GM12878 (cell line): ENCODE measurements around the gene ULK4. TPM values are rescaled to one million over a fixed set of nuclear protein-coding genes. Genes with fewer than 3 reads are reported as not detected.

Source experiments
- ATAC-seq: fragments of 200-7000 bp; cut with Tn5 transposase; 3 replicates; pipeline ENCODE4 v1.9.1; 2020; ENCODE audit warnings: mild to moderate bottlenecking, moderate library complexity
- BruUV-seq: library from RNA; stranded (reverse); fragments of 400-500 nt; replicated peaks from 2 replicates; lab custom pipeline; 2021; lab: Mats Ljungman, UMichigan
- CTCF ChIA-PET: fragments of 300-600 bp; sonication (Branson Sonifier 250); formaldehyde crosslinking; extraction: SDS; loops from one replicate; lab custom pipeline; 2021; ENCODE audit warnings: inconsistent platforms; lab: Yijun Ruan, JAX
- POLR2A ChIA-PET: fragments of 350-600 bp; formaldehyde crosslinking; extraction: SDS; loops from one replicate; lab custom pipeline; 2021; ENCODE audit warnings: inconsistent platforms; lab: Charles Lee
- RAD21 ChIA-PET: fragments of 300-600 bp; sonication (Branson Sonifier 250); formaldehyde crosslinking; loops from one replicate; lab custom pipeline; 2023; ENCODE audit warnings: antibody characterized with exemption; ENCODE audit not compliant: unreplicated experiment; lab: Charles Lee
- SMC1A ChIA-PET: fragments of 300-600 bp; sonication (Branson Sonifier 250); formaldehyde crosslinking; loops from one replicate; lab custom pipeline; 2023; ENCODE audit not compliant: unreplicated experiment, uncharacterized antibody; lab: Charles Lee
- DNase-seq: peaks from one replicate; pipeline ENCODE4 v3.0.0-alpha.2; 2011; ENCODE audit warnings: low read depth, low spot score
- FAIRE-seq: peaks from 3 replicates; lab custom pipeline; 2011; peaks lifted over from hg19 to GRCh38; lab: Jason Lieb, UNC
- H2AFZ ChIP-seq: 2 replicates; pipeline ENCODE4 v1.6.0; 2011; ENCODE audit warnings: low read depth, low read length, control low read depth; ENCODE audit not compliant: control insufficient read depth
- H3K27ac ChIP-seq: 2 replicates; pipeline ENCODE4 v1.5.1; 2011; ENCODE audit warnings: control low read depth; ENCODE audit not compliant: control insufficient read depth, insufficient read depth
- H3K27me3 ChIP-seq, 2 experiments: replicated peaks in 1 of 2; 2 replicates each; pipeline versions ENCODE4 v1.6.0 to v1.6.1; 2011; ENCODE audit warnings: low read length in 1 of 2; ENCODE audit not compliant: control insufficient read depth in 2 of 2, insufficient read depth in 2 of 2
- H3K36me3 ChIP-seq, 2 experiments: 2 replicates each; pipeline ENCODE4 v1.5.1; 2011; ENCODE audit warnings: low read length in 1 of 2; ENCODE audit not compliant: control insufficient read depth in 2 of 2, insufficient read depth in 2 of 2
- H3K4me1 ChIP-seq: 2 replicates; pipeline ENCODE4 v1.6.1; 2011; ENCODE audit warnings: mild to moderate bottlenecking, low read length, moderate library complexity, mixed read lengths; ENCODE audit not compliant: control insufficient read depth, insufficient read depth
- H3K4me2 ChIP-seq: 2 replicates; pipeline ENCODE4 v1.6.0; 2011; ENCODE audit warnings: control low read depth; ENCODE audit not compliant: control insufficient read depth, insufficient read depth
- H3K4me3 ChIP-seq: fragments of 200-600 bp; sonication (generic); 2 replicates; pipeline ENCODE4 v1.5.1; 2016
- H3K79me2 ChIP-seq: 2 replicates; pipeline ENCODE4 v1.6.0; 2011; ENCODE audit warnings: low read length; ENCODE audit not compliant: control insufficient read depth, insufficient read depth
- H3K9ac ChIP-seq: 2 replicates; pipeline ENCODE4 v1.8.0; 2011; ENCODE audit warnings: low read length, control low read depth, mixed read lengths; ENCODE audit not compliant: control insufficient read depth, insufficient read depth
- H3K9me3 ChIP-seq: replicated peaks from 3 replicates; pipeline ENCODE4 v1.5.1; 2011; ENCODE audit warnings: mild to moderate bottlenecking, low read length; ENCODE audit not compliant: control insufficient read depth, insufficient read depth
- H4K20me1 ChIP-seq: 2 replicates; pipeline ENCODE4 v1.6.0; 2011; ENCODE audit not compliant: control insufficient read depth, insufficient read depth
- NR2C2 ChIP-seq: IDR thresholded peaks from 2 replicates; pipeline ENCODE4 v1.6.1; 2011; ENCODE audit warnings: borderline replicate concordance, low read depth; ENCODE audit not compliant: control insufficient read depth, insufficient read length
- PAX8 ChIP-seq: fragments of 450-650 bp; IDR thresholded peaks from 2 replicates; pipeline ENCODE4 v1.6.1; 2017; ENCODE audit warnings: mild to moderate bottlenecking, moderate library complexity
- PML ChIP-seq: IDR thresholded peaks from 2 replicates; pipeline ENCODE4 v1.6.1; 2012; ENCODE audit warnings: low read length, inconsistent platforms
- SP1 ChIP-seq: IDR thresholded peaks from one replicate; pipeline ENCODE4 v1.6.1; 2011; ENCODE audit warnings: low read depth, low read length
- SPI1 ChIP-seq: IDR thresholded peaks from 2 replicates; pipeline ENCODE4 v1.6.1; 2011; ENCODE audit warnings: low read depth, mild to moderate bottlenecking, low read length, moderate library complexity, borderline replicate concordance; ENCODE audit not compliant: insufficient read depth
- WGBS: methylation state at CpG from one replicate; pipeline ENCODE4 v1.1.6; 2016; ENCODE audit warnings: low lambda C conversion rate; ENCODE audit not compliant: insufficient replicate concordance, insufficient coverage; ENCODE audit errors: missing lambda C conversion rate; 5-methylcytosine and 5-hydroxymethylcytosine counted together
- in situ Hi-C: fragments of 300-500 bp; cut with MboI; formaldehyde crosslinking; loops from 9 replicates; pipeline ENCODE4 v1.14.3; 2018; ENCODE audit warnings: mixed read lengths
- intact Hi-C: fragments of 100-400 bp; cut with micrococcal nuclease; formaldehyde crosslinking; loops from one replicate; pipeline ENCODE4 v1.14.2; 2022; ENCODE audit not compliant: unreplicated experiment
- polyA plus RNA-seq, 11 experiments: library from polyadenylated mRNA; depleted of rRNA in 4 of 11; unstranded in 6 of 11; stranded (reverse) in 5 of 11; fragments of >200 nt; fragmentation: Nextera tagmentation in 4 of 11; fragmentation: Illumina TruSeq in 1 of 11; extraction: Ambion mirVana in 4 of 11; extraction: Trizol in 1 of 11; gene quantifications; 1 replicate in 1 of 11; 2 replicates in 10 of 11; pipeline versions ENCODE4 v1.2.1 to v1.2.3, GENCODE V29; 2011 to 2016; ENCODE audit warnings: inconsistent platforms in 2 of 11, missing spikeins in 2 of 11, low read depth in 1 of 11
- total RNA-seq, 4 experiments: library from RNA; depleted of rRNA in 3 of 4; stranded (reverse); fragments of >200 nt in 3 of 4; fragmentation: Illumina TruSeq in 1 of 4; extraction: Trizol in 1 of 4; gene quantifications; 2 replicates each; pipeline versions ENCODE4 v1.2.1 to v1.2.3, GENCODE V29; 2013 to 2021
- TF ChIP-seq, protein P1 (sequence below): fragments of 450-650 bp; IDR thresholded peaks from 2 replicates; pipeline ENCODE4 v1.6.1; 2017; ENCODE audit warnings: mild to moderate bottlenecking, low read depth, inconsistent platforms; ENCODE audit not compliant: poor library complexity, severe bottlenecking

ULK4 gene
- total and polyA plus RNA-seq, 10 of the 15 experiments (the other 5 are each of a cell fraction or from before 2014, with no cell fraction given) = 3.5 to 7.6 (median 6.3) TPM

DNA sequence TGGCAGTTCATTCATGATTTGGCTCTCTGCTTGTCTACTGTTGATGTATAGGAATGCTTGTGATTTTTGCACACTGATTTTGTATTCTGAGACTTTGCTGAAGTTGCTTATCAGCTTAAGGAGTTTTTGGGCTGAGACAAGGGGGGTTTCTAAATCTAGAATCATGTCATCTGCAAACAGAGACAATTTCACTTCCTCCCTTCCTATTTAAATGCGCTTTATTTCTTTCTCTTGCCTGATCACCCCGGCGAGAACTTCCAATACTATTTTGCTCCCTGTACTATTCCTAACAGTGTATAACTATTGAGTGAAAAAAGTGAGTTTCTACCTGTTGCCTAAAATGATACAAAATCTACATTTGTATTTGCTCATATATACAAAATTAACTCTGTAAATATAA is 128.3 kb downstream of the ULK4 start:
- Histone ChIP-seq H3K4me2 (no peak overlapping the region), H3K4me3 (no peak overlapping the region), H3K27me3 (no peaks in the 10 kb centered on the region), H3K79me2 (no peaks in the 10 kb centered on the region), H3K27ac (no peak overlapping the region), H3K9ac (no peak overlapping the region), H2AFZ (no peak overlapping the region), H3K9me3 (no peaks in the 10 kb centered on the region), H3K4me1 (peaks cover 9% of the 10 kb centered on the region), H4K20me1 (no peaks in the 10 kb centered on the region), H3K36me3 (no peaks in the 10 kb centered on the region)
- FAIRE-seq (no peak), ATAC-seq (no peak), DNase-seq (no peak)
- POLR2A ChIA-PET = no interaction called here
- intact Hi-C loops = no loop called here
- TF ChIP-seq SP1 (no peak), PAX8 (no peak), SPI1 (peak; percentile 75)
- BruUV-seq = no TSS peak
- CTCF ChIA-PET = interaction anchor here (0.6 kb wide), 1 partner anchor 8 kb away, joined by 3 read pairs; no protein-coding TSS in a partner anchor
- in situ Hi-C loops = no loop called here
- RAD21 ChIA-PET = no interaction called here
- SMC1A ChIA-PET = no interaction called here
- 37% methylated on average over 3 of the region's 3 CpGs for WGBS

DNA sequence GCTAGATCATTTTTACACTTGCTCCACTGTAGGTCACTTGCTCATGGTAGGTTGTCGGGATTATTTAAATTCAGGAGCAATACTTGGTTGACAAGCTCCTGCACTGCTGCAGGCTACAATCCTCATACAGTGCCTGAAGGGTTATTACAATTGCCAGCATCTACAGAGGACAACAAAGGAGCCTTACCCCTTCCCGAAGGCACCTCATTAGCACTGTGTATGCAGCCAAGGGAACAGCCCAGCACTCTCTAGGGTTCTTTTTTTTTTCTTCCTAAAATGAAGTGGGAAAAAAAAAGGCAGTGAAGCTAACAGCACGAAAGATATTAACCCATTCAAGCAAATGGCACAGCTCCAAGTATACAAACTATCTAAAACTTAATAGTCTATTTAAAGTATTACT is 142.7 kb downstream of the ULK4 start:
- ChIA-PET CTCF (no interaction called here), SMC1A (no interaction called here), RAD21 (no interaction called here), POLR2A (no interaction called here)
- H3K4me1 ChIP-seq = no peaks in the 10 kb centered on the region
- no peaks in the 10 kb centered on the region for H4K20me1 ChIP-seq
- DNase-seq (no peak), FAIRE-seq (no peak)
- H3K4me2 ChIP-seq = no peak overlapping the region
- 62% methylated on average over 3 of the region's 3 CpGs for WGBS
- no TSS peak for BruUV-seq
- intact Hi-C loops (no loop called here), in situ Hi-C loops (no loop called here)
- H3K9me3 ChIP-seq = no peaks in the 10 kb centered on the region; the same call in 2 of the 3 replicates
- no peak overlapping the region for H2AFZ ChIP-seq
- no peaks in the 10 kb centered on the region for H3K79me2 ChIP-seq
- H3K4me3 ChIP-seq = no peak overlapping the region
- no peak overlapping the region for H3K9ac ChIP-seq
- no peak overlapping the region for H3K27ac ChIP-seq
- H3K27me3 ChIP-seq = no peaks in the 10 kb centered on the region
- H3K36me3 ChIP-seq = no peaks in the 10 kb centered on the region
- TF ChIP-seq NR2C2 = no peak
- TF ChIP-seq, protein P1, sequence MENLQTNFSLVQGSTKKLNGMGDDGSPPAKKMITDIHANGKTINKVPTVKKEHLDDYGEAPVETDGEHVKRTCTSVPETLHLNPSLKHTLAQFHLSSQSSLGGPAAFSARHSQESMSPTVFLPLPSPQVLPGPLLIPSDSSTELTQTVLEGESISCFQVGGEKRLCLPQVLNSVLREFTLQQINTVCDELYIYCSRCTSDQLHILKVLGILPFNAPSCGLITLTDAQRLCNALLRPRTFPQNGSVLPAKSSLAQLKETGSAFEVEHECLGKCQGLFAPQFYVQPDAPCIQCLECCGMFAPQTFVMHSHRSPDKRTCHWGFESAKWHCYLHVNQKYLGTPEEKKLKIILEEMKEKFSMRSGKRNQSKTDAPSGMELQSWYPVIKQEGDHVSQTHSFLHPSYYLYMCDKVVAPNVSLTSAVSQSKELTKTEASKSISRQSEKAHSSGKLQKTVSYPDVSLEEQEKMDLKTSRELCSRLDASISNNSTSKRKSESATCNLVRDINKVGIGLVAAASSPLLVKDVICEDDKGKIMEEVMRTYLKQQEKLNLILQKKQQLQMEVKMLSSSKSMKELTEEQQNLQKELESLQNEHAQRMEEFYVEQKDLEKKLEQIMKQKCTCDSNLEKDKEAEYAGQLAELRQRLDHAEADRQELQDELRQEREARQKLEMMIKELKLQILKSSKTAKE = no peak
- TF ChIP-seq PML = no peak
- TF ChIP-seq, all 136 proteins: peak for 0
- no peak for ATAC-seq
